Stimulated activated CD8-positive, alpha-beta memory T cell treated with anti-CD3 and anti-CD28 coated beads, Interleukin-4, amount 100 ng/mL, for 48 hours (primary cell): ENCODE measurements around the gene MSH6.

Experiments
- DNase-seq: peaks from one replicate; pipeline ENCODE4 v3.0.0-alpha.2; 2020

MSH6 gene

DNA sequence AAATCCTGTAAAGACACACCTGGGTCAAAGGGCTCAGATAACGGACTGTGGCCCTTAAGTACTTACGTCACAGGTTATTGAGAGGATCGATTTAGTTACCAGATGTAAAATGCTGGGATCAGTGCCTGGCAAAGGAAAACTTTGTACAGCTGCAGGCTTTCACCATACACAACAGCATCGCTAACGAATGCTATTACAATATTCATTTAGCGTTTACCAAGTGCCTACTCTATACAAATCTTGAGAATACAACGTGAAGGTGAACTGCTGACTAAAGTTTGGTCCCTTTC, 619 bp upstream of the MSH6 start:
- DNase-seq: no peak

DNA sequence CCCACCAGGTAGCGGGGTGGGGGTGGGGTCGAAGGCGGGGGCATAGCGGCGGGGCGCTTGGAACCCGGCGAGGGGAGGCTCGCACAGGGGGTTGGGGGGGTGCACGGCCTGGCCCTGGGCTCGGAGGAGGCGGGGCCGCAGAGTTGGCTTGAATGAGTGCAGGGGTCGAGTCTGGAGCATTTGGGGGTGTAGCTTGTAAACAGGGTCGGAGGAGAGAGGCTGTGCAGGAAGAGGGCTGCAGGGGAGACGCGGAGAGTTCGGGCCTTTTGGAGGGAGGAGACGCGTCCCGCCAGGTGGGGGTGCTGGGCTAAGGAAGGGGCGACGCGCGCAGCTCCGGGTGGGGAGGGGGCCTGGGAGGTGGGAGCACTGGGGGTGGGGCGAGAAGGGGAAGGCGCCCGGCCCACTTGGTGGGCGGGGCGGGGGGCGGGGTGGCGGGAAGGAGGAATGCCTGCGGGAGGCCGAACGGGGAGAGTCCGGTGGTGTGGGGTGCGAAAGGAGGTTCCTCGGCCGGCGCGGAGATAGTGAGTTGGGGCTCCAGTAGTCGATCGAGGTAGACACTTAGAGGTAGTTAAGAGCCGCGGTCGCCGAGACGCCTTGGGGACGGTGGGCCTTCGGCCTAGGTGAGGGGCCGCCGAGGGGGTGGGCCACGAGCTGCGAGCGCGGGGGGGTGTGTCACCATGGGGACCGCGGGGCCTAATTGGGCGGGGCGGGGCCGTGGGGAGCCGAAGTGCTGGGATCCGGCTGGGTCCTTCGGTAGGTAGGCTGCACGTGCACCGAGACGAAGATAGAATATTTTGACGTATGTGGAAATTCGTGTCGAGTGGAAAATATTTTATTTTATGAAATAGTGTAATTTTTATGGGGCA, 774 bp downstream of the MSH6 start:
- DNase-seq: peak; percentile 77

DNA sequence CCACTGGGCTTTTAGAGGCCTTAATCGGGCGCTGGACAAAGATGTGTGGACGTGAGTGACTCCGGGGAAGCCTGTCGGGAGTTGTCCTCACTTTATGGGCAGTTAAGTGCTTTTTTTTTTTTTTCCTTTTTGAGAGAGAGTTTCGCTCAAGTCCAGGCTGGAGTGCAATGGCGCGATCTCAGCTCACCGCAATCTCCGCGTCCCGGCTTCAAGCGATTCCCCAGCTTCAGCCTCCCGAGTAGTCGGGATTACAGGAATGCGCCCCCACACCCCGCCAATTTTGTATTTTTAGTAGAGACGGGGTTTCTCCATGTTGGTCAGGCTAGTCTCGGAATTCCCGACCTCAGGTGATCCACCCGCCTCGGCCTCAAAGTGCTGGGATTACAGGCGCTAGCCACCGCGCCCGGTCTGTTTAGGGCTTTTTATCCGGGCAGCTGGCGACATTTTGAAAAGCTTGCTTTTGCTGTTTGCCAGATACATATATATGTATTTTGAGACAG, 1.5 kb downstream of the MSH6 start:
- no peak for DNase-seq

DNA sequence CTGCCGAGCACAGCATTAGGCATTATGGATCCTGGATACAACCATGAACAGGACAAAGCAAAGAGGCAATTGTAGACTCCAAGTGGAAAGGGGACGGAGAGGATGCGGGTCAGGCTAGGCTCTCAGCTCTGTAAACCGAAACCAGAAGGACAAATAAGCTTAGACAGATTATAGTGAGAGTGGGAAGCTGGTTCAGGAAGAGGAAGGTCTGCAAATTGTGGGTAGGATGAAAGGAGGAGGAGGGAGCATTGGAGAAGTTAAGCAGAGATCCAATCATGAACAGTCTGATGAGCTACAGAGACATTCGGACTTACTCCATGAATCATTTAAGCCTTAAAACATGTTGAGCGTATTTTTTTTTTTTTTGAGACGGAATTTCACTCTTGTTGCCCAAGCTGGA, 3.0 kb downstream of the MSH6 start:
- DNase-seq: no peak

DNA sequence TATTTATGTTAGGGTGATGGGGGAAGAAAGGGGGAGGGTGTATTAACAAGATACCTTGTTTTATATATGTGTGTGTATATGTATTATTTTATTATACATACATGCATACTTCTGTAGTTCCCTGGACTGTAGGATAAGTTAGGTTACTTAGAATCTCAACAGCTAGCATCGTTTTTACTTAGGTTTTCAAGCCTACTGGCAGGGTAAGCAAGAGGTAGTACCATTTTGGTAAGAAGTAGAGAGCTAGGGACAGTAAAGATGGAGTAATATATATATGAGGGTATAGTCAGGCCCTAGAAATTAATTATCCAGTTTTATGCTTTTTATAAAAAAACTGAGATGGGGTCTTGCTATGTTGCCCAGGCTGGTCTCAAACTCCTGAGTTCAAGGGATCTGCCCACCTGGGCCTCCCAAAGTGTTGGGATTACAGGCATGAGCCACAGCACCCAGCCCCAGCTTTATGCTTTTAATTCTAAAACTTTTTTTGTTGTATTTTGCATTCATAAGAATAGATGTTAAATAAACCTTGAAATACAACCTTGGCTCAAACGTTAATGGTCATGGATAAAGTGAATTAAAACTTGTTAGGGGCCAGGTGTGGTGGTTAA, 13.2 kb downstream of the MSH6 start:
- DNase-seq: no peak

DNA sequence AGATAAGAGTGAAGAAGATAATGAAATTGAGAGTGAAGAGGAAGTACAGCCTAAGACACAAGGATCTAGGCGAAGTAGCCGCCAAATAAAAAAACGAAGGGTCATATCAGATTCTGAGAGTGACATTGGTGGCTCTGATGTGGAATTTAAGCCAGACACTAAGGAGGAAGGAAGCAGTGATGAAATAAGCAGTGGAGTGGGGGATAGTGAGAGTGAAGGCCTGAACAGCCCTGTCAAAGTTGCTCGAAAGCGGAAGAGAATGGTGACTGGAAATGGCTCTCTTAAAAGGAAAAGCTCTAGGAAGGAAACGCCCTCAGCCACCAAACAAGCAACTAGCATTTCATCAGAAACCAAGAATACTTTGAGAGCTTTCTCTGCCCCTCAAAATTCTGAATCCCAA, 15.7 kb downstream of the MSH6 start:
- no peak for DNase-seq

DNA sequence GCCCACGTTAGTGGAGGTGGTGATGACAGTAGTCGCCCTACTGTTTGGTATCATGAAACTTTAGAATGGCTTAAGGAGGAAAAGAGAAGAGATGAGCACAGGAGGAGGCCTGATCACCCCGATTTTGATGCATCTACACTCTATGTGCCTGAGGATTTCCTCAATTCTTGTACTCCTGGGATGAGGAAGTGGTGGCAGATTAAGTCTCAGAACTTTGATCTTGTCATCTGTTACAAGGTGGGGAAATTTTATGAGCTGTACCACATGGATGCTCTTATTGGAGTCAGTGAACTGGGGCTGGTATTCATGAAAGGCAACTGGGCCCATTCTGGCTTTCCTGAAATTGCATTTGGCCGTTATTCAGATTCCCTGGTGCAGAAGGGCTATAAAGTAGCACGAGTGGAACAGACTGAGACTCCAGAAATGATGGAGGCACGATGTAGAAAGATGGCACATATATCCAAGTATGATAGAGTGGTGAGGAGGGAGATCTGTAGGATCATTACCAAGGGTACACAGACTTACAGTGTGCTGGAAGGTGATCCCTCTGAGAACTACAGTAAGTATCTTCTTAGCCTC, 16.2 kb downstream of the MSH6 start:
- no peak for DNase-seq

DNA sequence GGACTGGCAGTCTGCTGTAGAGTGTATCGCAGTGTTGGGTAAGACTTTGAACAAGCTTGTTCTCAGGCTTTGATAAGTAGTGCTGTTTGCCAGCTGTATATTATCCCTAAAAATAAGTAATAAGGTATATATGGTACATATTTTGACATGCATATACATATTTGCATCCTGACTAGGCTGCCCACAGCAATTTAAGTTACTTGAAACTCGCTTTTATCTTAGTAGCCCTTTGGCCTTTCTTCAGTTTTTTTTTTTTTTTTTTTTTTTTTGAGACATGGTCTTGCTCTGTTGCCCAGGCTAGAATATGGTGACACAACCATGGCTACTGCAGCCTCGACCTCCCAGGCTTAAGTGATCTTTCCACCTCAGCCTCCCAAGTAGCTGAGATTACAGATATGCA, 18.2 kb downstream of the MSH6 start:
- no peak for DNase-seq

DNA sequence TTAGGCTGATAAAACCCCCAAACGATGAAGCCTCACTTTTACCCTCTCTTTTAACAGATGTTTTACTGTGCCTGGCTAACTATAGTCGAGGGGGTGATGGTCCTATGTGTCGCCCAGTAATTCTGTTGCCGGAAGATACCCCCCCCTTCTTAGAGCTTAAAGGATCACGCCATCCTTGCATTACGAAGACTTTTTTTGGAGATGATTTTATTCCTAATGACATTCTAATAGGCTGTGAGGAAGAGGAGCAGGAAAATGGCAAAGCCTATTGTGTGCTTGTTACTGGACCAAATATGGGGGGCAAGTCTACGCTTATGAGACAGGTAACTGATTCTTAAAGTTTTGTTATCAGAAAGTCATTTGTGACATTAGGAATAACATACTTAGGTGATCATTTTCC, 20.4 kb downstream of the MSH6 start:
- DNase-seq: no peak

DNA sequence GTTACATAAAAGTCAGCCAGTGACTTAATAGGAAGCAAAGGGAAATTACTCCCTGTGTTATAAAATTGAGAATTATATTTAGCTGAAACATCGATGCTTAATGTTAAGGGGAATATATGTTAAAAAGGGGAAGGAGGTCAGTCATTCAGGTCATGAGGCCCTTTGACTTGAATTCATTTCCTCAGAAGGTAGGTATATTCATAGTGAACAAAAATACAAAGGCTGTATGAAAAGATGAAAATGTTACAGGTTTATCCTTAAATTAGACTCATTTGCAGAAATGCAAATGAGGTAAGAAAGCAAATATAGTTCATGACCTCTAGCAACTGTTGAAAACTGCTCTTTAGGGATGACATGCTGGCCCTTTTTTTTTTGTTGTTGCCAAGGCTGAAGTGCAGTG, 20.8 kb downstream of the MSH6 start:
- no peak for DNase-seq

DNA sequence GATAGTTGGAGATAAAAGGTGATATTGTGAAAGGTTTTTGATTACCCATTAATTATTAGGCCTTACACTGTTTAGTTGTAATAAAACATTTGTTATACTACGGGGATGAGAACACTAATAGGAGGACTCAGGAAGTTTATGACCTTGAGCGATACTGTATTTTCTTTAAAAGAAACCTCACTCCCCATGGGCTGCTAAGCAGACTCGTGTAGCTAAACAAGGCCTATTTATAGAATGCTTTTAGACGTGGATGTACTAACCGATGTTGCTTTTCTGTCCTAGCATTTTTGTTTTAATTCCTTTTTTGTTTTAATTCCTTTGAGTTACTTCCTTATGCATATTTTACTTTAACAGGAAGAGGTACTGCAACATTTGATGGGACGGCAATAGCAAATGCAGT, 22.9 kb downstream of the MSH6 start:
- DNase-seq: no peak

DNA sequence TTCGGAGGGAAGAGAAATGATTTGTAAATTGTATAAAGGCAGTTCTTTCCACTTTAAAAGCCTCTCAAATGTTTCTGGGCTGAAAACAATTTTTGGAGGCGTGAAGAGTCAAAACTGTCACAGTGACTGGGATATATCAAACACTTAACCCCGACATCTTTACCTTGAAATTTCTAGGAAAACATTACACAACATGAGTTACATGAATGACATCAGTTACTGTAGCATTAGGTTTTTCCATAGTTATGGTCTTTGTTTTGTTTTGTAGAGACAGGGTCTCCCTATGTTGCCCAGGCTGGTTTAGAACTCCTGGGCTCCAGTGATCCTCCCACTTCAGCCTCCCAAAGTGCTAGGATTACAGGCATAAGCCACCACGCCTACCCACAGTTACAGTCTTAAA, 25.7 kb downstream of the MSH6 start:
- no peak for DNase-seq

DNA sequence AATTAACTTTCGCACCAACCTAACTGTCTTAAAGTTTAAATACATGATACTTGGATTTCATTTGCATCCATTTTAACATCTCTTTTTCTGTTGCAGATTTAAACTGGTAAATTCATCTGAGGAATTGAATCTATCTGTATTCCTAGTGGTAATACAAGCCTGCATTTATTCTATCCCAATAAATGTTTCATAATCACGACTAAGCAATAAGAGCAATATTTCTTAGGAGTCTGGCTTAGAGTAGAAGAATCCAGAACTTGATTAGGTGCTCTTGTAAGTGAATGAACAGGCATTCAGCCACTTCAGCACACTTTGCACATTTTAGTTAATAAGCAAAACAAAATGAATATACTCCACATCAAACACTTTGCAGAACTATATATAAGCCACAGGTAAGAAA, 27.0 kb downstream of the MSH6 start:
- no peak for DNase-seq

DNA sequence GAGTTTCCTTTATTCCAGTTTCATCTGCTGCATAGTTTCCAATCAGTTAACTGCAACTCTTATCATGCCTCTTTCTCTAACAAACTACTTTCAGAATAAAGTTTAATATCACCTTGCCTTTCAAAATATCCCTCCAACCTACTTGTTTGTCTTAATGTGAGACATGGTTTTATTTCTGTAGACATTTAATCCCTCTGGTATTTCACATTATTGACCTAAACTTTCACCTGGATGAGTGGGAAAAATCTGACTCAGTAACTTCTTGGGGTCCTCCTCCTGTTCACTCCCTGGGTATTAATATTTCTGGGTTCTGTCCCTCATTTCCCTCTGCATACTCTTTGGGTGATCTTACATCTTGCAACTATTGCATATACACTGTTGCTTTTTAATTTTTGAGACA, 27.9 kb downstream of the MSH6 start:
- DNase-seq: no peak

DNA sequence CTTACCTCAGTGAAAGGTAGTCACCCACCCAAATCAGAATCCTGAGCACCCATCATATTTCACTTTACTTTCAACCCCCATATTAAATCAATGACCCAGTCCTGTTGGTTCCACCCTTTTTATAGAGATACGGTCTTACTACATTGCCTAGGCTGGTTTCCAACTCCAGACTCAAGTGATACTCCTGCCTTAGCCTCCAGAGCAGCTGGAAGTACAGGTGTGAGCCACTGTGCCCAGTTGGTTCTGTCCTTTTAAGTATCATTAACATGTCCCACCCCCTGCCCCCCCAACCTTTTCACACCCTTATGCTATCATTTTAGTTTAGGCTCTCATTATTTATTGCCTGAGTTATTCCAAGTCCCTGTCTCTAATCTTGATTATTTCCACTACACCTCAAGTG, 28.7 kb downstream of the MSH6 start:
- no peak for DNase-seq

DNA sequence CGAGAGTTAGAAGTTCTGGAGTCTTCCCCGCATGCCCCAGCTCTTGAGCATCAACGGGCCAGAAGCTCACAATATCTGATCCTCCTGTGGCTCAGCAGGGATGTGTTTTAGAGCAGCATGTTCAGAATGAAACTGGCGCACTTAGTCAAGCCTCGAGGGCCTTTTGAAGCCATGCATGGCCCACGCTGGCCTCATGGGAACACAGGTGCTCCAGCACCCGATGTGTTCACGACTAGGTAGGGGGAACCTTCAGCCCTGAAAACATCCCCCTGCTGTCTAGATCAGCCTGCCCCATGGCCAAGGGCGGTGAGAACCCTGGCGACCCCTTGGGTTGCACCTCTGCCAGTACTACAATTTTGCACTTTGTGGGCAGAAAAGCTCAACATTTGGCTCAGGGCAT, 32.8 kb downstream of the MSH6 start:
- DNase-seq: no peak

DNA sequence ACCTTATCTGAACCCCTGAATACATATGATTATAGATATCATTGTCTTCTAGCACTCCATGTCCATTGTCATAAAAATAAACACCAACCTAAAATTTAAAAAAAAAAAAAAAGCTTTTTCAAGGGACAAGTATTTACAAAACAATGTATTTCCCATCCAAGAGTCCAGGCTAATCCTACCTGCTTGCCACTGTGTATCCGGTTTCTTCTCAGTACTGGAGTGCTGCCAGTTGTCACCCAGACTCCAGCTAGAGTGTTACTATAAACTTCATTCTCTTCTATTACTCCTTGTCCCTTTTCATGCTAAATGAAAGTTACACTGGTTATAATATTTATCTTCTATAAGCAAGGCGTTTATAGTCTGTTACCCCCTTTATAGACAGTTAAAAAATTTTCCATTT, 35.8 kb downstream of the MSH6 start:
- no peak for DNase-seq

DNA sequence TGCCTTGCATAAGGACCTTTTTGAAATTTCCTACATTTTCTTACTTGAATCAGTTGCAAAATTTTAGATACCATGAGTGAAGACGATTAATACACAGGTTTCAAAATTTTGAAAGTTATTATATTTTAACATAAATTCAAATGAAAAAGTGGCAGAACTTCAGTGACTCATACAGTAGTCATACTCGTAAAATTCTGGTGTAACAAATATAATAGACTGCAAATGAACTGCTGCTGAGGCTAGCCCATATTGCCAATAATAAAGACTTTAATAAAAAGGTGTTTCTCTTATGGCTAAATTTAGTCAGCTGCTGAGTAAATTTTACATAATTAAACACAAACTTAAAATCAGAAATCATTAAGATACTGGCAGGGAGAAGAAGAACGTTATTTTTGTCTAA, 36.9 kb downstream of the MSH6 start:
- DNase-seq: no peak

DNA sequence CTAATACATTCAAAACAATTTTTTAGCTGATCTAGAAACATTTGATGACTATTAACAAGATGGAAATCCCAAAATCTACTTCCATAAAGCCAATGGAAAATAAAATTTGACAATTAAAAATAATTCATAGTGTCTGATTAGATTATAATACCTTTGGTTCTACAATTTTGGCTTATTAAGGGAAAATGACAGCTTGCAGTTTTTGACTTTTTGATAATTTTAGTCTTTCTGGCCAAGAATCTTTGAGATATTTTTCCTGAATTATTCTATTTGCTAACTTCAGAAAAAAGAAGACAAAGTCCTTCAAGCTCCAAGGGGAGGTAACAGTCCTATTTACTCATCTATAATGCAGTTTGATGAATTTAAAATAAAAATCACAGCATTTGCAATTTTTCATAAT, 39.6 kb downstream of the MSH6 start:
- DNase-seq: no peak

DNA sequence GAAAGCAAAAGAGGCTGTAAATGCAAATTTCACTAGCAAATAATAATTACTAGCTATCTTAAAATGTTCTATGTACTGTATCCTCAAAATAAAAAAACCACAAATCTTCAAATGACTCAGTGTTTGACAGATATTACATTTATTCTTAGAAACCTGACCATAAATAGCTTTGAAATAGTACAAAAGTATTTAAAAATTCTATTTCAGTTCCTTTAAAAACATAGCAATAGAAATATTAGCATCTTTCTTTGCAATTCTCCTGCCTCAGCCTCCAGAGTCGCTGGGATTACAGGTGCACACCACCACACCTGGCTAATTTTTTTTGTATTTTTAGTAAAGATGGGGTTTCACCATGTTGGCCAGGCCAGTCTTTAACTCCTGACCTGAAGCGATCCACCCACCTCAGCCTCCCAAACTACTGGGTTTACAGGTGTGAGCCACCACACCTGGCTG, 50.6 kb downstream of the MSH6 start:
- DNase-seq: no peak

DNA sequence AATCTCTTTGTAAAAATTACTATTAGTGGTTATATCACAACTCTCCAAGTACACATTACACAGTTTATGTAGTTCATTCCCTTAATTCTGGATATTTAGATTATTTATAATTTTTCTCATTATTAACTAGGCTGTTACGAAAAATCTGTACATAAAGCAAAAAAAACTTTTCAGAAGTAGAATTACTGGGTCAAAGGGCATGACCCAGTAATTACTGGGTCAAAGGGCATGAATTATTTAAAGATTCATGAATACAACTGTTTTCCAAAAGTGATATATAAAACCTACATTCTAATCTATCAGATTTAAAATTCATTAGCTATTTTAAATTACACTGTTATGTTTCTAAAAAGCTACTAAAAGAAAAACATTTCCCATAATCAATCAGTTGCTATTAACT, 55.3 kb downstream of the MSH6 start:
- DNase-seq: no peak

DNA sequence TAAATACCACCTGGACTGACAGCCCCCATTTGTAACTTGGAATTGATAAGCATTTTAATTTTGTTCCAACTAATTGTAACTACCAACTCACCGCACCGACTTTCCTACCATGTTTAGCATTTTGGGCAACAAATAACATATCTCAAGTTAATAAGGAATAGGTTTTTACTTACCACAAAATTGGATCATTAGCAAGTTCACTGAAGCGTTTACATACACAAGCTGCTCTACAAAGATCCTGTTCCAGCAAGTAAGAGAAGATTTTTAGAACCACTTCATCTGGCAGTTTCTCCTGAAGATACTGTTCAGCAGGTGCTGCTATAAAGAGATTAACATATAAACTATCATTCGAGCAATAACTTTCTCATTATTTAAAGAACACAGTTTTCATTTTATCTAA, 55.7 kb downstream of the MSH6 start:
- DNase-seq: no peak

DNA sequence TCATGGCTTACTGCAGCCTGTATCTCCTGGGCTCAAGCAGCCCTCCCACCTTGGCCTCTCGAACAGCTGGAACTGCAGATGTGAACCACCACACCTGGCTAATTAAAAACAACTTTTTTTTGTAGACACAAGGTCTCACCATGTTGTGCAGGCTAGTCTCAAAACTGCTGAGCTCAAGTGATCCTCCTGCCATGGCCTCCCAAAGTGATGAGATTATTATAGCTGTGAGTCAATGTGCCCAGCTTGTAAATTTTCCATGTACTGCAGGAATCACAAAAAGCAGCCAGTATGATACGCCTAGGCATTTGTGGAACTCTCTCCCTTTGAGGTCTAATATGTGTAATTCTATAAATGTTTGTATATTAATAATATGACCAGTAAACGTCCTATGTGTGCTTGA, 59.9 kb downstream of the MSH6 start:
- DNase-seq: no peak

DNA sequence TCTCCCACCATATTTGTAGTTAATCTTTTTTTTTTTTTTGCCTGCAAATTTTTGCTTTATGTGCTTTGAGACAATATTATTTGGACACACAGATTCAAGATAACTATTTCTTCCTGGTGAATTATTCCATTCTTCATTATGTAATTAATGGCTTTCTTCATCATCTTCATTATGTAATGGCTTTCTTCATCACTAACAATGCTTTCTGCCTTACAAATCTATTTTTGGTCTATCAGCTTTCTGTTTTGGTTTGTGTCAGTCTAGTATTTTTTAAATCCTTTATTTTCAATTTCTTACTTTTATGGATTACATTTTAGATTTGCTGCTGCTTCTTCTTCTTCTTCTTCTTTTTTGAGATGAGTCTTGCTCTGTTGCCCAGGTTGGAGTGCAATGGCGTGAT, 60.5 kb downstream of the MSH6 start:
- DNase-seq: no peak

DNA sequence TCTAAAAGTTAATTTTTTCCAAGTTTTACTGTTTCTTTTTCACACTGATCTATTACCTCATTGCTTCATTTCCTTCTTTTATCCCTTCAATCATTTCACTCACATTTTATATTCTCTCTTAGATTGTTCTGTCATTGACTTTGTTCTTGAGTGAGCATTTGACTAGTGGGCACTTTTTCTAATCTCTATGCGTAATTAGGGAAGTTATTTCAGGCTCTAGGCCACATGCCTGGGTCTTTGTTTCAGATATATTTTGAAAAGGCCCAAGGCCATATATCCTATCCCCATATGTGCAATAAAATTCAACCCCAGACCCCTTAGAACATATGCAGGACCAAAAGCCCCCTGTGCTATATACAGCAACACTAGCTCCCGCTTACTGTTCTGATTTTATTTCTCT, 61.2 kb downstream of the MSH6 start:
- DNase-seq: no peak
